Liver (tissue), 3 donors: ENCODE data around the gene SECISBP2L.

Source experiments
- CTCF ChIP-seq: fragments of 150-350 bp; IDR thresholded peaks from 2 replicates; pipeline ENCODE4 v1.5.1; 2017; ENCODE audit warnings: improper control_type of control experiment, low read depth, low read length; ENCODE audit not compliant: missing input control
- JUND ChIP-seq, 2 donors: IDR thresholded peaks; 2 replicates each; pipeline ENCODE4 v1.6.1; 2016; ENCODE audit warnings: antibody characterized with exemption in 2 of 2
- NR2F2 ChIP-seq: IDR thresholded peaks from 2 replicates; pipeline ENCODE4 v1.6.1; 2016; ENCODE audit warnings: antibody characterized with exemption
- RAD21 ChIP-seq, 2 donors: IDR thresholded peaks; 2 replicates each; pipeline ENCODE4 v1.6.1; 2016; ENCODE audit warnings: antibody characterized with exemption in 2 of 2, mild to moderate bottlenecking in 2 of 2
- RXRA ChIP-seq, 2 donors: IDR thresholded peaks; 2 replicates each; pipeline ENCODE4 v1.6.1; 2017 to 2018; ENCODE audit warnings: antibody characterized with exemption in 2 of 2, mild to moderate bottlenecking in 1 of 2
- TF ChIP-seq, protein P1 (sequence below): IDR thresholded peaks from 2 replicates; pipeline ENCODE4 v1.6.1; 2016; ENCODE audit warnings: antibody characterized with exemption
- donor health status: healthy.
- donor health status: healthy.

DNA sequence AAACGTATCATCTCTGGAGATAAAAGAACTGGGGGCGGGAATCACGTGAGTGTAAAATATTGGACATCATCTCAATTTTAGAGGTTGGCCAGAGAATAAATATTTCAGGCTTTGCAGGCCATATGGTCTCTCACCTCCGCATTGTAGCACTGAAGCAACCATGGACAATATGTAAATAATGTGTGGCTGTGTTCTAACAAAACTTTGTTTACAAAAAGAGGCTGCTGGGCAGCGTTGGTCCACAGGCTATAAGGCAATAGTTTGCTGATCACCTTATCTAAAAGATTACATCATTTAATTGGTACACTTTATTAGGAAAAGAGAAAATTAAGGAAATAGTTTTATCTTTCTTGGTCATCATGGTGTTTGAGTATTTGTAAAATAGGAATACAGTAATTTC, 60.0 kb downstream of the SECISBP2L start:
- TF ChIP-seq CTCF (no peak), JUND (IDR thresholded peaks at IDR 0.05) (no peak), RXRA (IDR thresholded peaks at IDR 0.05) (peak in 1 of 2 donors; percentile 36), RAD21 (IDR thresholded peaks at IDR 0.05) (no peak), NR2F2 (no peak)
- TF ChIP-seq, protein P1, sequence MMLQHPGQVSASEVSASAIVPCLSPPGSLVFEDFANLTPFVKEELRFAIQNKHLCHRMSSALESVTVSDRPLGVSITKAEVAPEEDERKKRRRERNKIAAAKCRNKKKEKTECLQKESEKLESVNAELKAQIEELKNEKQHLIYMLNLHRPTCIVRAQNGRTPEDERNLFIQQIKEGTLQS = no peak
